Tibial artery (tissue), 4 donors: ENCODE data around the gene TRIM73.
"Not testable (repeated sequence)": the region's sequence is repeated elsewhere in the genome, so short reads cannot be mapped to it uniquely, and the experiment has no call there.

Source experiments
- DNase-seq, 2 donors: peaks; one replicate each; pipeline ENCODE4 v3.0.0-alpha.2; 2019
- H3K27ac ChIP-seq, 2 donors: fragments of 200-600 bp; sonication (generic) in 1 of 2; 1 replicate in 1 of 2; 2 replicates in 1 of 2; pipeline ENCODE4 v1.5.1; 2018 to 2019; ENCODE audit warnings: mild to moderate bottlenecking in 1 of 2
- H3K27me3 ChIP-seq, 2 donors: fragments of 200-600 bp; sonication (generic) in 1 of 2; one replicate each; pipeline versions ENCODE4 v1.5.1 to v1.6.0; 2016 to 2019
- H3K36me3 ChIP-seq, 3 donors: fragments of 200-600 bp; sonication (generic) in 2 of 3; one replicate each; pipeline ENCODE4 v1.5.1; 2016 to 2019; ENCODE audit warnings: mild to moderate bottlenecking in 2 of 3
- H3K4me1 ChIP-seq, 4 donors: fragments of 200-600 bp; sonication (generic) in 2 of 4; 1 replicate in 3 of 4; 2 replicates in 1 of 4; pipeline ENCODE4 v1.5.1; 2016 to 2019
- H3K4me3 ChIP-seq, 2 donors: fragments of 200-600 bp; sonication (generic) in 1 of 2; 1 replicate in 1 of 2; 2 replicates in 1 of 2; pipeline ENCODE4 v1.5.1; 2018 to 2019; ENCODE audit warnings: mild to moderate bottlenecking in 2 of 2
- H3K9me3 ChIP-seq, 3 donors: fragments of 200-600 bp; sonication (generic) in 1 of 3; one replicate each; pipeline ENCODE4 v1.5.1; 2016 to 2019
- intact Hi-C: fragments of 100-400 bp; cut with DNase I; formaldehyde crosslinking; loops from one replicate; pipeline ENCODE4 v1.15.0; 2023; ENCODE audit warnings: low total_unique reads

TRIM73 gene

DNA sequence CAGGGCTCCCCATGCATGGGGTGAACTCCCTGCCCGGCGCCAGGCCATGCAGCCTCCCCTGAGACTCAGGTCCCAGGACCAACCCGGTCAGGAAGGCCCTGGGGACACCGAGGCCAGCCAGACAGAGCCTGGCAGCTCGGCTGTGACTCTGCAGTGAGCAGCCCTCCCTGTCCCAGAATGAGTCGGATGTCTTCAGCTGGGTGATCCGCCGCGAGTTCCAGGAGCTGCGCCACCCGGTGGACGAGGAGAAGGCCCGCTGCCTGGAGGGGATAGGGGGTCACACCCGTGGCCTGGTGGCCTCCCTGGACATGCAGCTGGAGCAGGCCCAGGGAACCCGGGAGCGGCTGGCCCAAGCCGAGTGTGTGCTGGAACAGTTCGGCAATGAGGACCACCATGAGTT lies 9.2 kb downstream of the TRIM73 start:
- H3K4me1 ChIP-seq, intact Hi-C loops, DNase-seq, H3K9me3 ChIP-seq, H3K27me3 ChIP-seq, H3K27ac ChIP-seq, H3K36me3 ChIP-seq, H3K4me3 ChIP-seq: not testable (repeated sequence)

DNA sequence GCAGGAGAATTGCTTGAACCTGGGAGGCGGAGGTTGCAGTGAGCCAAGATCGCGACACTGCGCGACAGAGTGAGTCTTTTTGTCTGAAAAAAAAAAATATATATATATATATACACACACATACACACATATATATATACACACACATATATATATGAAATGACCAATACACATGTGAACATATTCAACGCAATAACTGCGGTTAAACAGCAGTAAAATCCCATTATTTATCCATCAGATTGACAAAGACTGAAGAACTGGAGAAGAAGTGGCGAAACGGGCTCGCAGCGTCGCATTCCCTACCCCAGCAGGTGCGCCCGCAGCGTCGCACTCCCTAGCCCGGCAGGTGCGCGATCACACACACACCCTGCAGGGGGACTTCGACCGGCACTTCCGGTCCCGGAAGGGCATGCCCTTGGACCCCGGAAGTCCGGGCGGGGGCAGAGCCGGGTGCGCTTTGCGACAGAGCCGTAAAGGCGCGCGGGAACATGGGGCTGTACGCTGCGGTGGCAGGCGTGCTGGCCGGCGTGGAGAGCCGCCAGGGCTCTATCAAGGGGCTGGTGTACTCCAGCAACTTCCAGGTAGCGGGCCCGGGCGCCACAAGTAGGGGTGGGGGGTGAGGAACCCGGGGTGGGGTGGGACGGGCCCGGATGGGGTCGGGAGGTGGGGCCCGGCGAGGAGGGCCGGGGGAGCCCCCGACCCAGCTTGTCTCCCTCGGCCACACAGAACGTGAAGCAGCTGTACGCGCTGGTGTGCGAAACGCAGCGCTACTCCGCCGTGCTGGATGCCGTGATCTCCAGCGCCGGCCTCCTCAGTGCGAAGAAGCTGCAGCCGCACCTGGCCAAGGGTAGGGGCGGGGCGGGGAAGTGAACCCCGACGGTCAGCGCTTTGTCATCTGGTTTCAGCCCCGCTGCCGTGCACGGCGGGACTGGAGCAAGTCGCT lies 14.7 kb downstream of the TRIM73 start:
- H3K9me3 ChIP-seq, H3K27me3 ChIP-seq, H3K36me3 ChIP-seq, H3K4me1 ChIP-seq, H3K27ac ChIP-seq, DNase-seq: not testable (repeated sequence)
- peak overlapping the region; percentile 48 to 50 for H3K4me3 ChIP-seq
- intact Hi-C loops, result loop anchor here (10.0 kb wide), 1 partner anchor 345 kb away; no protein-coding TSS in a partner anchor

DNA sequence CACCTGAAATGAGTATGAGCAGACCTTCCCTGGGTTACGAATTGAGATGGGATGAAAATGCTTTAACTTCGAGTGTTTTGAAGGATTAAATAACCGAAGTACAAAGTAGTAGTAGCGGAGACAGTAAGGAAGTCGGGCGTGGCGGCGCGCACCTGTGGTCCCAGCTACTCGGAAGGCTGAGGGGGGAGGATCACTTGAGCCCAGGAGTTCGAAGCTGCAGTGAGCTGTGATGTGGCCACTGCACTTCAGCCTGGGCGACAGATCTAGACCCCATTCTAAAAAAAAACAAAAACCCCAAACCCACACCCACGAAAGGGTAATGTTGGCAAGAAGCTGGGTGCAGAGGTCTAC lies 15.4 kb downstream of the TRIM73 start:
- not testable (repeated sequence) for H3K27ac ChIP-seq, H3K9me3 ChIP-seq, DNase-seq, H3K27me3 ChIP-seq, H3K4me1 ChIP-seq, H3K4me3 ChIP-seq
- peaks cover 0 to 12% (median 5%) of the 10 kb centered on the region in 3 donors for H3K36me3 ChIP-seq
- intact Hi-C loops, result loop anchor here (10.0 kb wide), 1 partner anchor 346 kb away; no protein-coding TSS in a partner anchor

DNA sequence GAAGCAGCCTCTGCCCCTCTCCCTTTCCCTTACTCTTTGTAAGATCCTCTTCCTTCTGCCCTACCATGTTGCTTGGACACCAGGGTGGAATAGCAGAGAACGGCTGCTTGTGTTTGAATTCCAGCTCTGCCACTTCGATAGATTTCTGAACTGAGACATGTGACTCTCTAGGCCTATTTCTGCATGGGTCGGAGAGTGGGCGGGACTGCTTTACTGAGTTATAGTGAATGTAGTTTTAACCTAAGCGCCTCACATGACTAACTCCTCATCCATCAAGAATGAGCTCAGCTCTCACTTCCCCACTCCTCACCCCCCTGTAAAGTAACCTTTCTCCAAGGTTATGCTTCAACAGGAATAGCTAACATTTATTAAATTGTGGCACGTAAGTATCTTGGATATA lies 18.8 kb downstream of the TRIM73 start:
- not testable (repeated sequence) for H3K9me3 ChIP-seq, H3K27me3 ChIP-seq, H3K27ac ChIP-seq, DNase-seq, H3K4me1 ChIP-seq, H3K4me3 ChIP-seq
- intact Hi-C loops, result loop anchor here (10.0 kb wide), 1 partner anchor 349 kb away; no protein-coding TSS in a partner anchor
- H3K36me3 ChIP-seq, result peaks cover 0 to 40% (median 9%) of the 10 kb centered on the region in 3 donors

DNA sequence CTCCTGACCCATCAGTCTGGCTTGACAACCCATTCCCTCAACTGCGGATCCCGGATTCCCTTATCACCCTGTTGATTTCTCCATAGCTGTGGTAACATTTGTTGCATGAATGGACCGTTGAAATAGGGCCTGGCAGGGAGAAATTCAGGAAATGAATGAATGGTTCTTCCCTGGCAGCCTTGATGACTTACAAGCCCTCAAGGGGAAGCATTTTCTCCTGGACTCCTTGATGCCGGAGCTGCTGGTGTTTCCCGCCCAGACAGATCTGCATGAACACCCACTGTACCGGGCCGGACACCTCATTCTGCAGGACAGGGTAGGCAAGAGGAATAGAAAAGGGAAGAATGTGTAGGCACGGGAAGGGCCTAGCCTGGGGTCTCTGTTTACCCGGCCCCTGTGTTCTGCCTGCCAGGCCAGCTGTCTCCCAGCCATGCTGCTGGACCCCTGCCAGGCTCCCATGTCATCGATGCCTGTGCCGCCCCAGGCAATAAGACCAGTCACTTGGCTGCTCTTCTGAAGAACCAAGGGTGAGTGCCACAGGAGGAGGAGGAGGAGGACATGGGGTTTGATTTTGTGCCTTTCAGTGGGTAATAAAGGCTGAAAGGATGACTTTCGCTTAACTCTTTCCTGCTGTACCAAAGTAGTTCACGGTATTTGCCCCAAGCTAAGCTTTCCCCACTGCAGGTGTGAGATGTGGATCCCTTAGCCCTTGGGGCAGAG lies 19.4 kb downstream of the TRIM73 start:
- H3K27ac ChIP-seq, H3K4me1 ChIP-seq, DNase-seq, H3K9me3 ChIP-seq, H3K4me3 ChIP-seq, H3K27me3 ChIP-seq: not testable (repeated sequence)
- intact Hi-C loops, result loop anchor here (10.0 kb wide), 1 partner anchor 350 kb away; no protein-coding TSS in a partner anchor
- H3K36me3 ChIP-seq, result peaks cover 0 to 46% (median 9%) of the 10 kb centered on the region in 3 donors

DNA sequence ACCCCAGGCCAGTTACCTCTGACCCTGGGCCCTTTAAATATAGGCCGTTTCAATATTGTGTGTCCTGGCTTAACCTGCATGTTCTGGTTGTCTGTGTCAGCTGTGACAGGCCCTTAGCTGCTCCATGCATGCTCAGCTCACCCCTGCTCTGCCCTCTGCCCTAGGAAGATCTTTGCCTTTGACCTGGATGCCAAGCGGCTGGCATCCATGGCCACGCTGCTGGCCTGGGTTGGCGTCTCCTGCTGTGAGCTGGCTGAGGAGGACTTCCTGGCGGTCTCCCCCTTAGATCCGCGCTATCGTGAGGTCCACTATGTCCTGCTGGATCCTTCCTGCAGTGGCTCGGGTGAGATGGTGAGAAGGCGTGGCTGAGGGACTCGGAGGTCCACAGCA lies 20.0 kb downstream of the TRIM73 start:
- H3K9me3 ChIP-seq, DNase-seq, H3K27me3 ChIP-seq, H3K4me3 ChIP-seq, H3K27ac ChIP-seq, H3K4me1 ChIP-seq: not testable (repeated sequence)
- intact Hi-C loops, result loop anchor here (10.0 kb wide), 1 partner anchor 351 kb away; no protein-coding TSS in a partner anchor
- peaks cover 0 to 47% (median 9%) of the 10 kb centered on the region in 3 donors for H3K36me3 ChIP-seq

DNA sequence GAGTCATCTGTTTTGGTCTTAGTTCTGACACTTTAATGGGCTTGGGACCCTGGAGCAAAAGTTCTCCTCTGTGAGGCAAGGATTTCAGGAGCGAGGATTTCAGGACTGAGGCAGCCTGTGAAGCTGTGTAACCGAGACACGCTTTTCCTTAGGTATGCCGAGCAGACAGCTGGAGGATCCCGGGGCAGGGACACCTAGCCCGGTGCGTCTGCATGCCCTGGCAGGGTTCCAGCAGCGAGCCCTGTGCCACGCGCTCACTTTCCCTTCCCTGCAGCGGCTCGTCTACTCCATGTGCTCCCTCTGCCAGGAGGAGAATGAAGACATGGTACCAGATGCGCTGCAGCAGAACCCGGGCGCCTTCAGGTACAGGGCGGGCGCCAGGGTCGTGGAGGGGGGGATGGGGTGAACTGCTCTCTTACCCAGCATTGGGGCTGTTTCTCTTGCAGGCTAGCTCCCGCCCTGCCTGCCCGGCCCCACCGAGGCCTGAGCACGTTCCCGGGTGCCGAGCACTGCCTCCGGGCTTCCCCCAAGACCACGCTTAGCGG lies 20.5 kb downstream of the TRIM73 start:
- not testable (repeated sequence) for H3K9me3 ChIP-seq, H3K4me3 ChIP-seq, H3K27me3 ChIP-seq, H3K27ac ChIP-seq, H3K4me1 ChIP-seq, DNase-seq
- peaks cover 2 to 52% (median 10%) of the 10 kb centered on the region in 3 donors for H3K36me3 ChIP-seq
- intact Hi-C loops, result loop anchor here (10.0 kb wide), 1 partner anchor 351 kb away; no protein-coding TSS in a partner anchor

DNA sequence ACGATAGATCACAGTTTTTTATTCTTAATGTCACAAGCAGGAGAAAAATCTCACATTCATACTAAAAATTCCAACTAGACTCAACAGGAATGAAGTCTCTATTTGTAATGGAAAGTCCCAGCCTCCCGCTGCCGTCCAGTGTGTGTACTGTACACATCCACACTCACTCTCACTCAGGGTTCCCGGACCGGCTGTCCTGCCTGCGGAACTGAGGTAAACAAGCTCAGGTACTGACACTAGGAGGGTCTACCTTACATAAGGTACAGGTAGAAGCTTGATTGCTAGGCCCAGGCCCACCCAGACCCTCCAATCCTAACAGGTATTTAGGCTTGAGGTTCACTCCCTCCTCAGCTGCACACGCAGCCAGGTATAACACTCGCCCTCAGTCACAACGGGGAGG lies 21.4 kb downstream of the TRIM73 start:
- H3K4me1 ChIP-seq, H3K27me3 ChIP-seq, H3K27ac ChIP-seq, H3K9me3 ChIP-seq, H3K4me3 ChIP-seq, DNase-seq: not testable (repeated sequence)
- H3K36me3 ChIP-seq, result peaks cover 6 to 60% (median 18%) of the 10 kb centered on the region in 3 donors
- intact Hi-C loops, result loop anchor here (10.0 kb wide), 1 partner anchor 352 kb away; no protein-coding TSS in a partner anchor

DNA sequence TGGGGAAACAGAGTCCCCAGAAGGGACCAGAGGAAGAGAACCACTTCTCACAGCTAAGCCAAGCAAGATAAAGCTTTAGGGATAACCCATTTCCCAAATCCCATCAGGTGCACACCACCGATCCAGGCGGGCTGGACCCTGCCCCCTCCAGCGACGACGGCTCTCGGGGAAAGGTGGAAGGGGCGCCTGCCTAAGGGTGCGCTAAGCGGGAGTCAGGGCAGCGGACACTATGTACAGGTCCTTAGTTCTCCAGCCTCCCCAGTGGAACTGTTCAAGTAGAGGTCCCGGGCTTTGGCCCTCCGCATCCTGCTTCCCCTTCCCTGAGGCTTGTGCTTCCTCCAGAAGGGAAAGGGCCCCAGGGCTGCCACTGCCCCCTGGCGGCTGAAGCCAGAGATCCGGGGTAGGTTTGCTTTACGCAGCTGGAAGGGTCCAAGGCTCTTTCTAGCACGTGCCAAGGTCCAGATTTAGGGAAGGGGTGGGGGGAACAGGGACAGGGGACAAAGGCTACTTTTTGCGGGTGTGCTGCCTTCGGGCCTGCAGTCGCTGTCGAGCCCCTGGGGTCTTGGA lies 22.9 kb downstream of the TRIM73 start:
- intact Hi-C loops, result loop anchor here (10.0 kb wide), 1 partner anchor 354 kb away; no protein-coding TSS in a partner anchor
- H3K9me3 ChIP-seq, H3K27me3 ChIP-seq, H3K4me1 ChIP-seq, H3K4me3 ChIP-seq, DNase-seq, H3K27ac ChIP-seq: not testable (repeated sequence)
- peaks cover 6 to 65% (median 23%) of the 10 kb centered on the region in 3 donors for H3K36me3 ChIP-seq

DNA sequence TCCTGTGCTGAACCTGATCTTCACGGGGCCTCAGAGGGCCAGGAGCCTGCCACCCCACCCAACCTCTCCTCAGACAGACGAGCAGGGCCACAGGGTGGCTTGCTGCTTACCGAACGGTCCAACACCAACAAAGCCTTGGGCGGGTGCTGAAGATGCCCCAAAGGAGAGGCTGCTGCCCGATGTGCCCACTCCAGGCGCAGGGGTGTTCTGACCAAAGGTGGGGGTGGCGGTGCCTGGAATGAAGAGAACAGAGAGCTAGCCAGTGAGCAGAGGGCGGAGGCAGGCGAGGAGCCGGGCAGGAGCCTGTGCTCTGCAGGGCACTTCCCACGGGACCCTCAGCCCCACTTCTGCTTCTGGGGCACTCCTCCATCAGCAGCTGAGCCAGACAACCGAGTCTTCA lies 23.8 kb downstream of the TRIM73 start:
- intact Hi-C loops, result loop anchor here (10.0 kb wide), 1 partner anchor 354 kb away; no protein-coding TSS in a partner anchor
- not testable (repeated sequence) for DNase-seq

DNA sequence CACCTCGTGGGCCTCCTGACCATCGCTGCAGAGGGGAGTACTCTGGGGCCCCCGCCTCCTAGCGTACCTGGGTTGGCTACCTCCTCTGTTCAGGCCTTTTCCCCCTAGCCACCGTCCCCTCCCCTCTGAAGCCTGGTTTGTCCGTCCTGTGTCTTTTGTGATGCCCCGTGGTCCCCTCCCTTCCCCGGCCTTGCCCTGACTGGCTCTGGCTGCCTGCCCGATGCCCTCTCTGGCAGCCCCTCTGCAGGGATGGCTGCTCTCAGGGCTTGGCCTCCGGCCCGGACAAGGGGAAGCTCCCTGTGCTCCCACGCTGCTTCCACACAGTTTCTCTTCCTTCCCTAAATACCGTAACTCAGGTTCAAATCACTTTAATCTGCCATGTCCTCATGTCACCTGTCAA lies 24.3 kb downstream of the TRIM73 start:
- DNase-seq, H3K9me3 ChIP-seq, H3K27me3 ChIP-seq, H3K4me1 ChIP-seq, H3K4me3 ChIP-seq, H3K27ac ChIP-seq: not testable (repeated sequence)
- intact Hi-C loops, result loop anchor here (10.0 kb wide), 1 partner anchor 355 kb away; no protein-coding TSS in a partner anchor
- H3K36me3 ChIP-seq, result peaks cover 12 to 76% (median 35%) of the 10 kb centered on the region in 3 donors

More for the DNA sequence above, 23.8 kb downstream of the TRIM73 start:
- not testable (repeated sequence) for H3K27me3 ChIP-seq, H3K4me3 ChIP-seq, H3K9me3 ChIP-seq, H3K4me1 ChIP-seq, H3K27ac ChIP-seq
- H3K36me3 ChIP-seq, result peaks cover 8 to 73% (median 30%) of the 10 kb centered on the region in 3 donors

DNA sequence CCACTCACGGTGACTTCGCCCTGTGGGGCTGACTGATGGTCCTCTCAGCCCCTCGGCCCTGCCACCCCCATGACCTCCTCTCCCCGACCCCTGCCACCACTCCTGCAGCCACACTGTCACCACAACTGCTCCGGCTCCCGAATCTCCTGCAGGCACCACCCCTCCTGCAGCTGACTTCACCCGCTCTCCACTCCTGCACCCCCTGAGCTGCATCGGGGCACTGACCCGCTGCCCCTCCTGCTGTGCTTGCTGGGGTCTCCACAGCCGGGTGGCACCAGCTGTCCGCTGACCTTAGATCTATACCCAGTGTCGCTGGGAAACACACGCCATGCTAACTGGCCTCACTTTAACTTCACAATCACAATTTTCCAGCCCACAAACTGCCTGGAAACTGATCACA lies 24.7 kb downstream of the TRIM73 start:
- H3K4me3 ChIP-seq, H3K27me3 ChIP-seq, intact Hi-C loops, H3K9me3 ChIP-seq, H3K27ac ChIP-seq, H3K4me1 ChIP-seq, DNase-seq: not testable (repeated sequence)
- H3K36me3 ChIP-seq, result peaks cover 12 to 73% (median 35%) of the 10 kb centered on the region in 3 donors
